GM18519 (cell line): ENCODE data around the gene PLA2G7.
A peak's percentile ranks its signal among the peaks of the same experiment; 100 is the strongest.
"Not testable (repeated sequence)": the region's sequence is repeated elsewhere in the genome, so short reads cannot be mapped to it uniquely, and the experiment has no call there.

Experiments
- ATAC-seq: cut with Tn5 transposase; IDR thresholded peaks from one replicate; pipeline ENCODE4 v1.9.1; 2021; ENCODE audit warnings: mild to moderate bottlenecking, moderate library complexity; ENCODE audit not compliant: unreplicated experiment, low FRiP score

The PLA2G7 gene

GRCh38 chr6:46734867-46735719, at the start of gene PLA2G7:
Gene PLA2G7 (minus strand): TSS chr6:46735375. CDS start chr6:46722891, 12,484 bp downstream.
- ATAC-seq: no peak

GRCh38 chr6:46784535-46784934, 49.4 kb upstream of the PLA2G7 start:
- no peak for ATAC-seq

- ATAC-seq: no peak
These were observed 46.6 kb upstream of the PLA2G7 start for GRCh38 chr6:46781478-46782378.

GRCh38 chr6:46777476-46778346, 42.5 kb upstream of the PLA2G7 start:
- no peak for ATAC-seq

GRCh38 chr6:46776070-46776712, 41.0 kb upstream of the PLA2G7 start:
- no peak for ATAC-seq

GRCh38 chr6:46774736-46775135, 39.6 kb upstream of the PLA2G7 start:
- ATAC-seq: not testable (repeated sequence)

GRCh38 chr6:46773201-46773855, 38.2 kb upstream of the PLA2G7 start:
- ATAC-seq: no peak

- peak; percentile 63 for ATAC-seq
These were observed 37.6 kb upstream of the PLA2G7 start for GRCh38 chr6:46772762-46773161.

- no peak for ATAC-seq
These were observed 36.8 kb upstream of the PLA2G7 start for GRCh38 chr6:46772016-46772415.

GRCh38 chr6:46764961-46765360, 29.8 kb upstream of the PLA2G7 start:
- ATAC-seq: no peak

- ATAC-seq: not testable (repeated sequence)
These were observed 29.1 kb upstream of the PLA2G7 start for GRCh38 chr6:46764280-46764679.

- ATAC-seq: no peak
These were observed 28.3 kb upstream of the PLA2G7 start for GRCh38 chr6:46763466-46763865.

GRCh38 chr6:46760925-46761324, 25.8 kb upstream of the PLA2G7 start:
- ATAC-seq: no peak

GRCh38 chr6:46758960-46759753, 24.0 kb upstream of the PLA2G7 start:
- no peak for ATAC-seq

GRCh38 chr6:46757214-46757596, 22.0 kb upstream of the PLA2G7 start:
- no peak for ATAC-seq

- no peak for ATAC-seq
These were observed 21.5 kb upstream of the PLA2G7 start for GRCh38 chr6:46756469-46757213.

- no peak for ATAC-seq
These were observed 20.7 kb upstream of the PLA2G7 start for GRCh38 chr6:46755865-46756264.

GRCh38 chr6:46751658-46752057, 16.5 kb upstream of the PLA2G7 start:
- no peak for ATAC-seq
